ENCODE measurements around the gene TPM4.
"Not testable (repeated sequence)": the region's sequence is repeated elsewhere in the genome, so short reads cannot be mapped to it uniquely, and the experiment has no call there.

Gene TPM4

DNA sequence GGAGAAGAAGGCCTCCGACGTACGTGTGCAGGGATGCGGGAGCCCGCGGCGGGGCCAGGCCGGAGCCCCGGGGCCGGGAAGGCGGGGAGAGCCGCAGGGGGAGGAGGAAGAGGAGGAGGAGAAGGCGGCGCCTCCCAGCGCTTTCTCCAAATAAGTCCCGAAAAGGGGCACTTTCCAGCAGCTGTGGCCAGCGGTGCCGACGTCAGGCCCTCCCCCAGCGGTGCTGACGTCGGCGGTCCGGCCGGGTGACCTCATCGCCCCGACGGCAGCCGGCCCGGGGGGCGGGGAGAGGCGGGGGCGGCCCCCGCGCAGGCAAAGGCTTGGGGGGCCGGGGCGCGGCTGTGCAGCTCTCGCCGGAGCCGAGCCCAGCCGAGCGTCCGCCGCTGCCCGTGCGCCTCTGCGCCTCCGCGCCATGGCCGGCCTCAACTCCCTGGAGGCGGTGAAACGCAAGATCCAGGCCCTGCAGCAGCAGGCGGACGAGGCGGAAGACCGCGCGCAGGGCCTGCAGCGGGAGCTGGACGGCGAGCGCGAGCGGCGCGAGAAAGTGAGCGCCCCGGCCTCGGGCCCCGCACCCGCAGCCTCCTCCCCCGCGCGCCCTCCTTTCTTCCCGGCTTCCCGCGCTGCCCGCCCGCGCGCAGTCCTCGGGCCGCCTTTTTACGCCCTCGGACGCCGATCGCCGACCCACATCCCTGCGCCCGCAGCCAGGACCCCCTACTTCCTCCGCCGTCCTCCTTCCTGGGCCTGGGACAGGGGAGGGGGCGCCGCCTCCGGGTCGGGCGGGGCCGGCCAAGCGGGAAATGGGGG lies at the start of gene TPM4:
Gene TPM4 (plus strand): TSS at position 342 of the 804 bp plus-strand sequence. CDS start 71 bp downstream, at position 413.
- no peak for DNase-seq (ENCODE audit: insufficient read length, low spot score)
- TF ChIP-seq, protein P1, sequence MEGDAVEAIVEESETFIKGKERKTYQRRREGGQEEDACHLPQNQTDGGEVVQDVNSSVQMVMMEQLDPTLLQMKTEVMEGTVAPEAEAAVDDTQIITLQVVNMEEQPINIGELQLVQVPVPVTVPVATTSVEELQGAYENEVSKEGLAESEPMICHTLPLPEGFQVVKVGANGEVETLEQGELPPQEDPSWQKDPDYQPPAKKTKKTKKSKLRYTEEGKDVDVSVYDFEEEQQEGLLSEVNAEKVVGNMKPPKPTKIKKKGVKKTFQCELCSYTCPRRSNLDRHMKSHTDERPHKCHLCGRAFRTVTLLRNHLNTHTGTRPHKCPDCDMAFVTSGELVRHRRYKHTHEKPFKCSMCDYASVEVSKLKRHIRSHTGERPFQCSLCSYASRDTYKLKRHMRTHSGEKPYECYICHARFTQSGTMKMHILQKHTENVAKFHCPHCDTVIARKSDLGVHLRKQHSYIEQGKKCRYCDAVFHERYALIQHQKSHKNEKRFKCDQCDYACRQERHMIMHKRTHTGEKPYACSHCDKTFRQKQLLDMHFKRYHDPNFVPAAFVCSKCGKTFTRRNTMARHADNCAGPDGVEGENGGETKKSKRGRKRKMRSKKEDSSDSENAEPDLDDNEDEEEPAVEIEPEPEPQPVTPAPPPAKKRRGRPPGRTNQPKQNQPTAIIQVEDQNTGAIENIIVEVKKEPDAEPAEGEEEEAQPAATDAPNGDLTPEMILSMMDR (IDR thresholded peaks at IDR 0.05; ENCODE audit: insufficient read depth, missing control alignments) = no peak
- FAIRE-seq = no peak

DNA sequence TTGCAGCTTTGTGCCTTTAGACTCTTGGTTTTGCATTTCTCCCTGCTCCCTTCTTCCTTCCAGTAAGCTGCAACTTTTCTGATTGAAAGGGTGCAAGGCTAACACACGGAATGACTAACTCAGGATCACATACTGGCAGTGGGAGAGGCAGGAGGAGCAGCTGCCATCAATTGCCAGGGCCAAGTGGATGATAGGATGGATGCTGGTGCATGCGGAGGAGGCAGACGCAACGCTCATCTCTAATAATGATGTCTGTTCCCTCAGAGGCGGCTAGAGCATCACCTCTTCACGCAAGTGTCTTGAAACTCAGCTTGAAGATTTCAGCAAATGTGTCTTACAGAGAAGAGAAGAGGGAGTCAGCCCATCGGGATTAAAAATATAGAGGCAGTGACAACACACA lies 49.5 kb upstream of the TPM4 start:
- TF ChIP-seq, protein P1 (IDR thresholded peaks at IDR 0.05; ENCODE audit: insufficient read depth, missing control alignments) = no peak
- no peak for FAIRE-seq
- DNase-seq (ENCODE audit: insufficient read length, low spot score) = no peak

DNA sequence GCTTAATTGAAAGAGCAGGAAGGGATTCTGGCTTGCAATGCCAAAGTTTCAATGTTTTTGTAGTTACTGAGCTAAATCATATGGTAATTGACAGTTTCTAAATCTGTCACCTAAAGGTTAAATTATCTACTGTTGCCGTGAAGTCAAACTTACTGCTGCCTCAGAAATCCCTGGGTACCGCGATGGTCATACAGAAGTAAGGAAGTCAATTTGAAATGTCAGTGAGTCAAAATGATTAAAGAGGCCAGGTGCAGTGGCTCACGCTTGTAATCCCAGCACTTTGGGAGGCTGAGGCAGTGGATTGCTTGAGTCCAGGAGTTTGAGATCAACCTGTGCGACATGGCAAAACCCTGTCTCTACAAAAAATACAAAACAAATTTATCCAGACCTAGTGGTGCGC lies 48.8 kb upstream of the TPM4 start:
- DNase-seq (ENCODE audit: insufficient read length, low spot score) (no peak), FAIRE-seq (no peak)
- TF ChIP-seq, protein P1 (IDR thresholded peaks at IDR 0.05; ENCODE audit: insufficient read depth, missing control alignments) = no peak

DNA sequence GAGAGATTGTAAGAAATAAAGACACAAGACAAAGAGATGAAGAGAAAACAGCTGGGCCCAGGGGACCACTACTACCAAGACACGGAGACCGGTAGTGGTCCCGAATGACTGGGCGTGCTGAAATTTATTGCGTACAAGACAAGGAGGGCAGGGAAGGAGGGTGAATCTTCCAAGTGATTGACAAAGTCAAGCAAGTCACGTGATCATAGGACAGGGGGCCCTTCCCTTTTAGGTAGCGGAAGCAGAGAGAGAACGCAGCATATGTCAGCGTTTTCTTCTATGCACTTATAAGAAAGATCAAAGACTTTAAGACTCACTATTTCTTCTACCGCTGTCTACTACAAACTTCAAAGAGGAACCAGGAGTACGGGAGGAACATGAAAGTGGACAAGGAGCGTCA lies 46.1 kb upstream of the TPM4 start:
- DNase-seq (ENCODE audit: insufficient read length, low spot score); FAIRE-seq: not testable (repeated sequence)

DNA sequence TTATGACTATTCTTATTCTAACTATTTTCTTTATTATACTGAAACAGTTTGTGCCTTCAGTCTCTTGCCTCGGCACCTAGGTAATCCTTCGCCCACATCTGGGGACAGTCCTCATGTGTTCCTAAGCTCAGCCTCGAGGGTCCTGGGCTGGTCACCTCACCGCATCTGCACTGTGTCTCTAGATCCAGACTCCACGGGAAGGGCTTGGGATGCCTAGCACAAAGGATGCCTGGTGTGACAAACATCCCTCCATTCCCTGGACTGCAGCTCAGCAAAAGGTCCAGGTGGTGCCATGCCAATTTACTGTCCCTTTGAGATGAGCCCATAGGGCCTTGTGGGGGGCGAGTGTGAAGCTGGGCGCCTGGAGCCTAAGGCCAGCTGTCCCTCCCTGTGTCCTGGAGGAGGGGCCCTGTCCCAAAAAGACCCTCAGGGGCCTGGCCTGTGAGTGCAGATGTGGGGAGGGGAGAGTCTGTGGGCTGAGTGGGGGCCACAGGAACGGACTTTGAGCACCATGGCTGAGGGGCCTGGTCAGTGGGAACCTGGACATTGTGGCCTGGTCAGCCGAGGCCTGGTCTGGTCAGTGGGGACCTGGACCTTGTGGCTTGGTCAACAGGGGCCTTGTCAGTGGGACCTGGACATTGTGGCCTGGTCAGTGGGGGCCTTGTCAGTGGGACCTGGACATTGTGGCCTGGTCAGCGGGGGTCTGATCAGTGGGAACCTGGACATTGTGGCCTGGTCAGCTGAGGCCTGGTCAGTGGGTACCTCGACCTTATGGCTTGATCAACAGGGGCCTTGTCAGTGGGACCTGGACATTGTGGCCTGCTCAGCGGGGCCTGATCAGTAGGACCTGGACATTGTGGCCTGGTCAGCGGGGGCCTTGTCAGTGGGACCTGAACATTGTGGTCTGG lies 45.1 kb upstream of the TPM4 start:
- no peak for DNase-seq (ENCODE audit: insufficient read length, low spot score)
- TF ChIP-seq, protein P1 (IDR thresholded peaks at IDR 0.05; ENCODE audit: insufficient read depth, missing control alignments) = no peak
- FAIRE-seq = no peak

DNA sequence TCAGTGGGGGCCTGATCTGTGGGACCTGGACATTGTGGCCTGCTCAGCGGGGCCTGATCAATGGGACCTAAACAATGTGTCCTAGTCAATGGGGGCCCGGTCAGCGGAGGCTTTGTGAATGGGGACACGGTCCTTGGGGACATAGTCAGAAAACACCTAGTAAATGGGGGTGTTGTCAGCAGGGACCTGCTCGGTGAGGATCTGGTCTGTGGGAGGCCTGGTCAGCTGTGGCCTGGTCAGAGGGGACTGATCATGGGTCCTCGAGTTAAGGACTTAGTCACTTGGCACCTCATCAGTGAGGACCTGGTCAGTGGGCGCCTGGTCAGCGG lies 44.5 kb upstream of the TPM4 start:
- TF ChIP-seq, protein P1 (IDR thresholded peaks at IDR 0.05; ENCODE audit: insufficient read depth, missing control alignments) = no peak
- DNase-seq (ENCODE audit: insufficient read length, low spot score) = no peak

DNA sequence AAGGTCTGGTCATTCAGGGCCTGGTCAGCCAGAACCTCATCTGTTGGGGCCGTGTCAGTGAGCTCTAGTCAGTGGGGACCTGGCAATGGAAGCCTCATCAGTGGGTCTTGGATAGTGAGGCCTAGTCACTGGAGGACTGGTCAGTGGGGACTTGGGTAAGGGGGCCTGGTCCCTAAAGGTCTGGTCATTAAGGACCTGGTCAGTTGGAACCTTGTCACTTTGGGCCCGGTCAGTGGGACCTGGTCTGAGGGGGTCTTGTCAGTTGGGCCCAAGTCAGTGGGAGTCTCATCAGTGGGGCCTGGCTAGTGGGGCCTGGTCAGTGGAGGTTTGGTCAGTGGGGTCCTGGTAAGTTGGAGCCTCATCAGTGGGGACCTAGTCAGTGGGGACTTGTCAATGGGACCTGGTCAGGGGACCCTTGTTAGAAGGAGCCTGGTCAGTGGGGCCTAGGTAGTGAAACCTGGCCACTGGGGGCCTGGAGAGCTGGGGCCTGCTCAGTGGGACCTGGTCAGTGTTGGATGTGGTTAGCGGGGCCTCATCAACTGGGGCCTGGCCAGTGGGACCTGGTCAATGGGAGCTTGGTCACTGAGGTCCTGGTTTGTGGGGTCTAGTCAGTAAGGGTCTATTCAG lies 43.7 kb upstream of the TPM4 start:
- FAIRE-seq (no peak), DNase-seq (ENCODE audit: insufficient read length, low spot score) (no peak)
- TF ChIP-seq, protein P1 (IDR thresholded peaks at IDR 0.05; ENCODE audit: insufficient read depth, missing control alignments) = no peak

More for the DNA sequence above, 44.5 kb upstream of the TPM4 start:
- no peak for FAIRE-seq
